Lower leg skin (tissue), 4 donors: ENCODE results near the gene SLC2A4. TPM values are rescaled to one million over a fixed set of nuclear protein-coding genes. Genes with fewer than 3 reads are reported as not detected.

Experiments used
- DNase-seq, 2 donors: peaks; one replicate each; pipeline ENCODE4 v3.0.0-alpha.2; 2019; ENCODE audit warnings: low spot score in 2 of 2
- H3K4me3 ChIP-seq: fragments of 200-600 bp; sonication (generic); 2 replicates; pipeline ENCODE4 v1.5.1; 2017; ENCODE audit warnings: mild to moderate bottlenecking, low read depth; ENCODE audit not compliant: poor library complexity, severe bottlenecking
- POLR2A ChIP-seq, 2 donors: fragments of 450-650 bp; IDR thresholded peaks; one replicate each; pipeline ENCODE4 v1.6.1; 2016 to 2017; ENCODE audit warnings: antibody characterized with exemption in 2 of 2, mild to moderate bottlenecking in 1 of 2, moderate library complexity in 1 of 2
- WGBS, 2 donors: methylation state at CpG; one replicate each; pipeline ENCODE4 v1.1.5; 2018; 5-methylcytosine and 5-hydroxymethylcytosine counted together
- intact Hi-C: fragments of 100-400 bp; cut with DNase I; formaldehyde crosslinking; loops from one replicate; pipeline ENCODE4 v1.15.0; 2023; ENCODE audit warnings: low total_unique reads
- total RNA-seq, 4 donors: library from RNA; depleted of rRNA; stranded (reverse); fragments of >200 nt; gene quantifications; one replicate each; pipeline ENCODE4 v1.1.0, GENCODE V29; 2016
- TF ChIP-seq, protein P1 (sequence below), 3 donors: fragments of 450-650 bp; IDR thresholded peaks; one replicate each; pipeline ENCODE4 v1.5.1; 2016; ENCODE audit warnings: antibody characterized with exemption in 3 of 3, mild to moderate bottlenecking in 3 of 3, moderate library complexity in 2 of 3

SLC2A4 gene
- total RNA-seq, 4 donors from 2014 or later: 4.3 to 13.6 (median 8.4) TPM

GRCh38 chr17:7251661-7252175, 29.8 kb upstream of the SLC2A4 start, which contains the start of gene CTDNEP1:
Gene CTDNEP1, minus strand, starts transcription at chr17:7251734. Its CDS starts 438 bp downstream, at chr17:7251296.
- peak within 1 kb of the TSS; percentile 91 for H3K4me3 ChIP-seq
- TF ChIP-seq, protein P1, sequence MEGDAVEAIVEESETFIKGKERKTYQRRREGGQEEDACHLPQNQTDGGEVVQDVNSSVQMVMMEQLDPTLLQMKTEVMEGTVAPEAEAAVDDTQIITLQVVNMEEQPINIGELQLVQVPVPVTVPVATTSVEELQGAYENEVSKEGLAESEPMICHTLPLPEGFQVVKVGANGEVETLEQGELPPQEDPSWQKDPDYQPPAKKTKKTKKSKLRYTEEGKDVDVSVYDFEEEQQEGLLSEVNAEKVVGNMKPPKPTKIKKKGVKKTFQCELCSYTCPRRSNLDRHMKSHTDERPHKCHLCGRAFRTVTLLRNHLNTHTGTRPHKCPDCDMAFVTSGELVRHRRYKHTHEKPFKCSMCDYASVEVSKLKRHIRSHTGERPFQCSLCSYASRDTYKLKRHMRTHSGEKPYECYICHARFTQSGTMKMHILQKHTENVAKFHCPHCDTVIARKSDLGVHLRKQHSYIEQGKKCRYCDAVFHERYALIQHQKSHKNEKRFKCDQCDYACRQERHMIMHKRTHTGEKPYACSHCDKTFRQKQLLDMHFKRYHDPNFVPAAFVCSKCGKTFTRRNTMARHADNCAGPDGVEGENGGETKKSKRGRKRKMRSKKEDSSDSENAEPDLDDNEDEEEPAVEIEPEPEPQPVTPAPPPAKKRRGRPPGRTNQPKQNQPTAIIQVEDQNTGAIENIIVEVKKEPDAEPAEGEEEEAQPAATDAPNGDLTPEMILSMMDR (IDR thresholded peaks at IDR 0.05): no peak
- TF ChIP-seq POLR2A (IDR thresholded peaks at IDR 0.05): no peak
- 0 to 1% methylated on average over 40 to 41 of the region's 41 CpGs for WGBS, 2 donors
- intact Hi-C loops: no loop called here
- peak; percentile 99 for DNase-seq

DNA sequence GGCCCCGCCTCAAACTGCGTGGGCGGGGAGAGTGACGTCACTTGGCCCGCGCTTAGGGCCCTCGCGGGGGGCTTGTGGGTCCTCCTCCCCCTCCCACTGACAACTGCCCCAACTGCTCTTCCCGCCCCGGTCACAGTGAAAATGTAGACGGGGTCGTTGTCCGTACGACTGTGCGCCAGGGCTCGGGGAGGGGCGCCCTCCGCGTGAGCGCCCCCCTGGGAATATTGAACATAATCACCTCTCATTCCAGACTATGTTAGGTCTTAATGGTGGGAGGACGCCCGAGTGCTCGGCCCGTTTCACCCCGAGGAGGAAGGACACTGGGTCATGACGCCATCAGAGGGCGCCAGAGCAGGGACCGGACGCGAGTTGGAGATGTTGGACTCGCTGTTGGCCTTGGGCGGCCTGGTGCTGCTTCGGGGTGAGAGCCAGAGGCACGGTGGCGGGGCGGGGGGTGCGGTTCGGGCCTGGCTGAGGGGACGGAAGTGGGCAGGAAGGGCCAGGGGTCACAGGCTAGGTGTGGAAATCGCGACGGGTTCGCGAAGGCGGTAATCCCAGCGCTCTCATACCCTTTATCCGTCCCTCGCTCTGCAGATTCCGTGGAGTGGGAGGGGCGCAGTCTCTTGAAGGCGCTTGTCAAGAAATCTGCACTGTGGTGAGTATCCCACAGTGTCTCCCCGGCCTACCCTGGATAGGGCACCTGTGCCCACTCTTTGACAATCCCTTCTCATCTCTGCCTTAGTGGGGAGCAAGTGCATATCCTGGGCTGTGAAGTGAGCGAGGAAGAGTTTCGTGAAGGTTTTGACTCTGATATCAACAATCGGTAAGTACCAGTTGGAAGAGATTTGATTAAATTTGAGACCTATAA, 29.1 kb upstream of the SLC2A4 start, which contains the start of gene ELP5:
Gene ELP5 (plus strand): TSS at position 40 of the 868 bp plus-strand sequence. CDS start 336 bp downstream, at position 376.
- intact Hi-C loops: no loop called here
- H3K4me3 ChIP-seq: peak within 1 kb of the TSS; percentile 91

GRCh38 chr17:7253082-7253481, 28.4 kb upstream of the SLC2A4 start:
- 74 to 75% methylated on average over 5 of the region's 5 CpGs for WGBS, 2 donors
- TF ChIP-seq POLR2A (IDR thresholded peaks at IDR 0.05): no peak
- TF ChIP-seq, protein P1 (IDR thresholded peaks at IDR 0.05): no peak
- no peak for DNase-seq
- intact Hi-C loops: no loop called here
- no peak overlapping the region for H3K4me3 ChIP-seq

More for the DNA sequence above, 29.1 kb upstream of the SLC2A4 start, which contains the start of gene ELP5:
- TF ChIP-seq, protein P1 (IDR thresholded peaks at IDR 0.05): peak in 1 of 3 donors; percentile 40
- no peak for TF ChIP-seq POLR2A (IDR thresholded peaks at IDR 0.05)
- WGBS, 2 donors: 1% methylated on average over 19 to 49 of the region's 55 CpGs
- DNase-seq: peak; percentile 91 to 99

DNA sequence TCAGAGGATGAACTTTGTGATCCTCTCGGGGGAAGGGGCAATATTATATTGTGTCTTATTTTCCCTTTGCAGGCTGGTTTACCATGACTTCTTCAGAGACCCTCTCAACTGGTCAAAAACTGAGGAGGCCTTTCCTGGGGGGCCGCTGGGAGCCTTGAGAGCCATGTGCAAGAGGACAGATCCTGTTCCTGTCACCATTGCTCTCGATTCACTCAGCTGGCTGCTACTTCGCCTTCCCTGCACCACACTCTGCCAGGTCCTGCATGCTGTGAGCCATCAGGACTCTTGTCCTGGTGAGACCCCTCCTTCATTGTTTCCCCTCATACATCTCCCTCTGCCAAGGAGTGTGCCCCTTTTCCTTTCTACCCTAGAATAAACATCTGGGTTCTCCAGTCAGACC, 27.0 kb upstream of the SLC2A4 start:
- H3K4me3 ChIP-seq: no peak overlapping the region
- intact Hi-C loops: no loop called here
- no peak for DNase-seq
- WGBS, 2 donors: 86 to 92% methylated on average over 4 of the region's 4 CpGs
- TF ChIP-seq, protein P1 (IDR thresholded peaks at IDR 0.05): no peak
- no peak for TF ChIP-seq POLR2A (IDR thresholded peaks at IDR 0.05)

GRCh38 chr17:7256766-7257456, 24.6 kb upstream of the SLC2A4 start:
- H3K4me3 ChIP-seq: no peak overlapping the region
- TF ChIP-seq POLR2A (IDR thresholded peaks at IDR 0.05): no peak
- TF ChIP-seq, protein P1 (IDR thresholded peaks at IDR 0.05): no peak
- intact Hi-C loops: no loop called here
- 87 to 90% methylated on average over 8 of the region's 8 CpGs for WGBS, 2 donors
- DNase-seq: no peak
